Skeletal muscle cell (primary cell): ENCODE measurements around the gene POC1A.
"Not testable (repeated sequence)": the region's sequence is repeated elsewhere in the genome, so short reads cannot be mapped to it uniquely, and the experiment has no call there.

Experiments
- DNase-seq: peaks from one replicate; pipeline ENCODE4 v3.0.0-alpha.2; 2010; ENCODE audit warnings: low read depth
- H3K4me3 ChIP-seq: 2 replicates; pipeline ENCODE4 v1.5.1; 2011; ENCODE audit warnings: low read depth, mild to moderate bottlenecking, control low read depth, low read length, moderate library complexity

POC1A gene

GRCh38 chr3:52159503-52159902, 5.3 kb upstream of the POC1A start:
- H3K4me3 ChIP-seq: no peak overlapping the region
- DNase-seq: no peak

GRCh38 chr3:52155912-52156311, 1.7 kb upstream of the POC1A start:
- no peak overlapping the region for H3K4me3 ChIP-seq
- no peak for DNase-seq

- DNase-seq: no peak
- H3K4me3 ChIP-seq: peak overlapping the region; percentile 86
Measured at GRCh38 chr3:52153389-52154096, 680 bp downstream of the POC1A start.

DNA sequence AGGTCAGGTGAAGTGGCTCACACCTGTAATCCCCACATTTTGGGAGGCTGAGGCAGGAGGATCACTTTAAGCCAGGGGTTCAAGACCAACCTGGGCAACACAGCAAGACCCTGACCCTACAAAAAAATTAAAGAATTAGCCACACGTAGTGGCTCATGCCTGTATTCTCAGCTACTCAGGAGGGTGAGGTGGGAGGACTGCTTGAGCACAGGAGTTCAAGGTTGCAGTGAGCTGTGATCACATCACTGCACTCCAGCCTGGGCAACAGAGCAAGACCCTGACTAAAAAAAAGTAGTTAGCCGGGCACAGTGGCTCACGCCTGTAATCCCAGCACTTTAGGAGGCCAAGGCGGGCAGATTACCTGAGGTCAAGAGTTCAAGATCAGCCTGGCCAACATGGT, 2.2 kb downstream of the POC1A start:
- not testable (repeated sequence) for DNase-seq, H3K4me3 ChIP-seq

- DNase-seq: no peak
- H3K4me3 ChIP-seq: no peak overlapping the region
Measured at GRCh38 chr3:52150860-52151259, 3.4 kb downstream of the POC1A start.

DNA sequence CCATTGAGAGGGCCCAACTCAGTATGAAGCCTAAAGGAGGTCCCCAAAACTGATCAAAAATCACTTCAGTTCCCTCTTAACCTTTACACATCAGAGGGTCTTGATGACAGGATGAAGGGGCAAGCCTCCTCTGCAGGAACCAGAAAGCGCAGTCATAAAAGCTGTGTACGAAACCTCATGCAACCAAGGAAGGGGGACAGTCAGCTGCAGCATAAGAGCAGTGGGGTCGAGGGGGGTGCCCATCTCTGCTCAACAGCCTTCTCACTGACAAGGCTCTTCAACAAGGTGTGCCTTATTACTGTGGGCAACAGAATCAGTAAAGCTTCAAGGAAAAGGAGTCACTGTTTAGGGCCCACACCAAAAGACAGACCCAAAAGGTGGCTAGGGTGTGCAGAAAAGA, 3.9 kb downstream of the POC1A start:
- DNase-seq: no peak
- no peak overlapping the region for H3K4me3 ChIP-seq

- no peak overlapping the region for H3K4me3 ChIP-seq
- DNase-seq: no peak
Measured at GRCh38 chr3:52149726-52150125, 4.5 kb downstream of the POC1A start.

DNA sequence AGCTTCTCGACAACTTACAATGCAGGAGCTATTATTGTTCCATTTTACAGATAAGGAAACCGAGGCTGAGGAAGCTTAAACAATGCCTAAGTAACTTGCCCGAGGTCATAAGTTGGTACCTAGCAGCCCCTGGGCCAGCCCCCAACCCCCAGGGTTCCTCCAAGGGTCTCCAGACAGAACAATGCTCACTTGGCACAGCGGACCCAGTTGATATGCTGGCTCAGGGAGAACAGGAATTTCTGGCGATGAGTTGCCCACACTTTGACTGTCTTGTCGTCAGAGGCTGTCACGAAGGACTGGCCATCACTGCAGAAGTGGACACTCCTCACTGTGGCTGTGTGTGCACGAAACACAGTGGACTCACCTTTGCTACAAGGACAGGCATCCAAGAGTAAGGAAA, 5.2 kb downstream of the POC1A start:
- no peak overlapping the region for H3K4me3 ChIP-seq
- no peak for DNase-seq

DNA sequence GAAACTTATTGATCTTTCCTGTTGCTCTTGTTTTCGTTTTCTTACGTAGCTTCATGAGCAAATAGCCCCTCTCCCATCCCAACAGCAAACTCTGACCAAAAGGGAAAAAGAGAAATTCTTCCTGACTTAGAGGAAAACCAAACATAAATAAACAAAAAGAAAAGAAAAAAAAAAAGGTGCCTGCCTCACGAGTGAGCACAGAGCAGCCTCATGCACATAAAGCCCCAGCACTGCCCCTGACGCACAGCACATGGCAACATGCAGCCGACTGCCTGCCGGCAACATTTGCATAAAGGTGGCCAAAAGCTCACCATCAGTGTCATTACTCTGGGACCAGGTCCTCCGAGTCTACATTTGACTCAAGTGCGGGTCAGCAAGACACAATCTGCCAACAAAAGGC, 6.4 kb downstream of the POC1A start:
- no peak overlapping the region for H3K4me3 ChIP-seq
- no peak for DNase-seq

GRCh38 chr3:52146811-52147210, 7.4 kb downstream of the POC1A start:
- DNase-seq: no peak
- no peak overlapping the region for H3K4me3 ChIP-seq

- DNase-seq: no peak
- no peak overlapping the region for H3K4me3 ChIP-seq
Measured at GRCh38 chr3:52146189-52146588, 8.0 kb downstream of the POC1A start.

- no peak for DNase-seq
- H3K4me3 ChIP-seq: no peak overlapping the region
Measured at GRCh38 chr3:52145736-52146110, 8.5 kb downstream of the POC1A start.

DNA sequence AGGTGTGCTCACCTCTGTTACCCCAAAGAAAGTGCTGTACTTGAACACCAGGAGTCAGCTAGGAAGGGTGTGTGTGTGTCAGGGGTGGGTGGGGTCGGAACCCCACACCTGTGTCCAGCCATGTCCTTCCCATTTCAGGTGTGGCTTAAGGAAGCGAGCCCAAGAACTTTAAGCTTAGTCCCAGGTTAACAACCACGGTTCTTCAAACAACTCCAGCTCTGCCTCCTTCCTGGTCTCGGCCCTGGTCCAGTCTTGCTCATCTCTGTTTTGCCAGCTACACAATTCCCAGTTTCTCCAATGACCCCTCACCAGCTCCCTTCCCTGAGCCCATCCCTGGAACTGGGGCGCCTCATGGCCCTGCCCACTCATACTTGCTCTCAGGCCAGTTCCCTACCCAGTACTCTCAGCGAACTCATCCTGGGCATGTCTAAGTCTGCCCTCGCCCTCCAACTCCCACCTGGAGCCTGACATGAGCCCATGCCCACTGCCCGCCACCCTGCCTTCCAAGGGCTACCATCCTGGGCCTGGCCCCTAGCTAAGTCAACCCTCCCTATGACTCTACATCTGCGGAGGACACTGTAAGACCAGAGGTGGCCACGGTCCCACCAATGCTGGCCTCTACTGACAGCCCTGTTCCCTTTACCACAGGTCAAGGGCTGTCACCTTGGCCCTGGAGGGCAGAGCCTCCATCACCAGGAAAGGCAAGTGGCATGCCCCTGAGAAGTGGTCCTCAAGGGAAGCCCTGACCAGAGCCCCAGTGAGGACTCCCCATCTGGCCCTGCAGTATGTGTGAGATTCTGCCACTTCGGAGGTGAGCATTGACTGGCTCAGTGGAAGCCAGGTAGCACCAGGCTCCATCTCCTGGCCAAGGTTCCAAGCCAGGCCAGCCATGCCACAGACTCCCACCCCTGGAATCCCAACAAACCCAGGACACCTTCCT, 9.2 kb downstream of the POC1A start:
- no peak for DNase-seq
- no peak overlapping the region for H3K4me3 ChIP-seq

- DNase-seq: peak; percentile 47
- H3K4me3 ChIP-seq: no peak overlapping the region
Measured at GRCh38 chr3:52144034-52144795, 10.0 kb downstream of the POC1A start.

DNA sequence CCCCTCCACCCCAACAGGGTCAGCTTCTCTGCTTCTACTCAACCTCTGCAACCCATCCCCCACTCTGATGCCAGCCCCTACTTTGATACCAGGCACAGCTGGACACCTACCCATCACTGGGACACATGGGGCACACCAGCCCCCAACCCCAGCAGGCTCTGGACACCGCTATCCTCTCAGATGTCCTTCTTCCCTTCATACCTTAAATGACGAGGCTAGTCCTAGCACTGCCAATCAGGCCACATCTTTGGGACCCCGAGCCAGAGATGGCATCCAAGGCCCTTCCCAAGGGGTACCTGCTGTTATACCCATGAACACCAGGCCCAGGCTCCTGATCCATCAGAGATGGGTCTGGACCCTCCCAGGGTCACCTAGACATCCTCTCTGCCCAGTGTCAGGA, 10.6 kb downstream of the POC1A start:
- H3K4me3 ChIP-seq: no peak overlapping the region
- no peak for DNase-seq

GRCh38 chr3:52143156-52143555, 11.1 kb downstream of the POC1A start:
- no peak overlapping the region for H3K4me3 ChIP-seq
- no peak for DNase-seq

GRCh38 chr3:52141751-52142150, 12.5 kb downstream of the POC1A start:
- DNase-seq: no peak
- H3K4me3 ChIP-seq: no peak overlapping the region

DNA sequence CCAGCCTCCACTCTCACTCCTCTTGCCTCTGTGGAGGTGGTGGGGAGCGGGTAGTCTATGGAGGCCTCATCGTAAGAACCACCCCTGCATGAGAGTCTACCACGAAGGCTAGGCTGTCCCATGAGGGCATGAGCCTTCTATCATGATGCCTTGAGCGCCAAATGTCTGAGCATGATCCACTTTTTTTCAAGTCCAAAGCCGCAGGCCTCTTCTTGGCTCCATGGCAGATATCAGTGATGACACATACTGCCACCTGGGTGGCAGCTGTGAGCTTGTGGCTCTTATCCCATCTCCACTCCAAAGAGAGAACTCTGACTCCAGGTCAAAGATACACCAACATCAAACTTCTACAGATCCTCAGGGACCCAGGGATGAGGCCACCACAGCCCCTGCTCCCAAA, 13.5 kb downstream of the POC1A start:
- no peak overlapping the region for H3K4me3 ChIP-seq
- no peak for DNase-seq

- no peak overlapping the region for H3K4me3 ChIP-seq
- DNase-seq: no peak
Measured at GRCh38 chr3:52140000-52140399, 14.2 kb downstream of the POC1A start.

- DNase-seq: no peak
- H3K4me3 ChIP-seq: no peak overlapping the region
Measured at GRCh38 chr3:52137311-52137710, 16.9 kb downstream of the POC1A start.
